Astrocyte of the cerebellum (primary cell): ENCODE results near the gene TARM1.
A peak's percentile ranks its signal among the peaks of the same experiment; 100 is the strongest.

Experiments used
- DNase-seq: peaks from one replicate; pipeline ENCODE4 v3.0.0-alpha.2; 2011; ENCODE audit warnings: low read depth
- H3K4me3 ChIP-seq: 2 replicates; pipeline ENCODE4 v1.5.1; 2011; ENCODE audit warnings: mild to moderate bottlenecking, low read depth, low read length, moderate library complexity
- CTCF ChIP-seq: IDR thresholded peaks from 2 replicates; pipeline ENCODE4 v1.5.1; 2012; ENCODE audit warnings: low read length, low read depth, moderate library complexity, mild to moderate bottlenecking; ENCODE audit errors: missing control alignments
- in situ Hi-C: cut with HindIII; loops from 2 replicates; pipeline ENCODE4 v1.10.0; 2017; ENCODE audit warnings: low sequenced_read_pairs

TARM1 gene

GRCh38 chr19:54124393-54124792 is 43.2 kb upstream of the TARM1 start:
- DNase-seq = no peak
- in situ Hi-C loops = no loop called here
- H3K4me3 ChIP-seq = no peak overlapping the region
- TF ChIP-seq CTCF = no peak

GRCh38 chr19:54123682-54124081 is 42.5 kb upstream of the TARM1 start:
- no peak overlapping the region for H3K4me3 ChIP-seq
- DNase-seq = no peak
- no peak for TF ChIP-seq CTCF
- in situ Hi-C loops = no loop called here

- no peak overlapping the region for H3K4me3 ChIP-seq
- no peak for TF ChIP-seq CTCF
- in situ Hi-C loops = no loop called here
- no peak for DNase-seq
Observed at GRCh38 chr19:54121259-54121658, 40.1 kb upstream of the TARM1 start.

- no peak for TF ChIP-seq CTCF
- in situ Hi-C loops = no loop called here
- H3K4me3 ChIP-seq = peak within 1 kb of the TSS; percentile 92
- peak; percentile 97 for DNase-seq
Observed at GRCh38 chr19:54115109-54116063, 34.2 kb upstream of the TARM1 start, which contains the start of the genes PRPF31 and TFPT. Gene PRPF31 (plus strand): TSS chr19:54115754. CDS start chr19:54118279, 2,525 bp downstream. Gene TFPT (minus strand): TSS chr19:54115657. CDS start chr19:54115269, 388 bp downstream.

- TF ChIP-seq CTCF = no peak
- H3K4me3 ChIP-seq = peak overlapping the region; percentile 92
- no peak for DNase-seq
- in situ Hi-C loops = no loop called here
Observed at GRCh38 chr19:54114340-54115108, 33.4 kb upstream of the TARM1 start.

GRCh38 chr19:54109651-54110050 is 28.5 kb upstream of the TARM1 start:
- in situ Hi-C loops = no loop called here
- TF ChIP-seq CTCF = no peak
- DNase-seq = no peak
- no peak overlapping the region for H3K4me3 ChIP-seq
